ENCODE data around the gene CAMK2N2. TPM values are rescaled to one million over a fixed set of nuclear protein-coding genes. Genes with fewer than 3 reads are reported as not detected.
A peak's percentile ranks its signal among the peaks of the same experiment; 100 is the strongest.

The CAMK2N2 gene
- total RNA-seq, 1 experiment from 2014 or later, result 0.37 TPM

GRCh38 chr3:184230603-184231528 is 30.5 kb downstream of the CAMK2N2 start:
- peak; percentile 86 for DNase-seq (ENCODE audit: low spot score)
- in situ Hi-C loops (cut with HindIII; ENCODE audit: low sequenced_read_pairs), result no loop called here

DNA sequence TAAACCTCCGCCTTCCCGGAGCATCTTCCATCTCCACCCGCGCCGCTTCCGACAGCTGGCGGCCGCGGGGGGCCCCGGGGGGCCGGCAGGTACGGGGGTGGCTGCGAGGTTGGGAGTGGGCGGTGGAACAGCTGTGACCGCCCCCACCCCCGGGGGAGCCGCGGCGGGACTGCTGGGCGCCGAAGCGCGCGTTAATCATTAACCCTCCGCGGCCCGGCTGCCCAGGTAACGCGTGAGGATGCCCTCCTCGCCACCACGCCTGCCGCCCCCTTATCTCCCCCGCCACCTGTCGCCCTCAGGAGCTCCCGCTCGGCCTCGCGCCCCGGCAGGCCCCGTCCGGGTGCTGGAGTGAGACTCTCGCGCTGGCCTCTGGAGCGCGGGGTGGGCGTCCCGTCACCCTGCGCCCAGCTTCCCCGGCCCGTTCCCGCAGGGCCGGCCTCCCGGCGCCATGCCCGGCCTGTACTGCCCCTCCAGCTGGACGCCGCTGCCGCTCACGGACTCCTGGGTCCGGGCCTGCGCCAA is 31.2 kb downstream of the CAMK2N2 start:
- no peak for DNase-seq (ENCODE audit: low spot score)
- in situ Hi-C loops (cut with HindIII; ENCODE audit: low sequenced_read_pairs), result no loop called here

GRCh38 chr3:184229394-184230080 is 31.8 kb downstream of the CAMK2N2 start, which contains the start of gene VWA5B2:
Gene VWA5B2 (plus strand): TSS chr3:184229585. CDS start chr3:184230529, 944 bp downstream.
- in situ Hi-C loops (cut with HindIII; ENCODE audit: low sequenced_read_pairs), result no loop called here
- DNase-seq (ENCODE audit: low spot score), result peak; percentile 79

DNA sequence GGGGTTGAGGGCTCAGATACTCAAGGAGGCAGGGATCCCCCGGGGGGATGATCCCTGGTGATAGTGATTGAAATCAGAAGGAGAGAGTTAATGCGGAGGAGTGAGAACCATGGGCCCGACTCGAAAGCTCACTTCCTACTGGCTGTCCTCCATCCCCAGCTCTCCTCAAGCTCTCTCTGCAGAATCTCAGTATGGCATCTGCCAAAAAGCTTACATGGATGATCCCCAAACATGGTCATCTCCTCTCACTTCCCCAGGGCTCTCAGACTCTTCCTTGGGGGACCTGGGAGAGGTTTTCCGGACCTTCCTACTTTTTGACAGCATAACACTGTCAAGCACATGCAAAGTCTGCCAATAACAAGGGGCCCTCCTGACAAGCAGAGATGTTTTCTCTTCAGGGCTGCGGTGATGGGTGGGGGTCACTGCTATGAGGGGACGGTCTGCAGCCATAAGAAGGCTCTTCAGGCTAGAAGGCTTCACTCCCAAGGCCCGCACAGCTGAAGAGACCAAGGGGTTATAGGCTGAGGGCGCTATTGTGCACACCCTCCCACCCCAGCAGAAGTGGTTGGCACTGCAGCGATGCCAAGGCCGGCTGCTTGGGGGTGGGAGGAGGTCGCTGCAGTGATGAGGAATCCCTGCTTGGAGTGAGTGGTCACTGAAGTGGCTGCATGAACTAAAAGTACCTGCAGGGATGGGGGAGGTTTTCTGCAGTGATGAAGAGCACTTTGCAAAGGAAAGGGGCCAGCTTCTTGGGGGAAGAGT is 32.8 kb downstream of the CAMK2N2 start:
- in situ Hi-C loops (cut with HindIII; ENCODE audit: low sequenced_read_pairs), result no loop called here

DNA sequence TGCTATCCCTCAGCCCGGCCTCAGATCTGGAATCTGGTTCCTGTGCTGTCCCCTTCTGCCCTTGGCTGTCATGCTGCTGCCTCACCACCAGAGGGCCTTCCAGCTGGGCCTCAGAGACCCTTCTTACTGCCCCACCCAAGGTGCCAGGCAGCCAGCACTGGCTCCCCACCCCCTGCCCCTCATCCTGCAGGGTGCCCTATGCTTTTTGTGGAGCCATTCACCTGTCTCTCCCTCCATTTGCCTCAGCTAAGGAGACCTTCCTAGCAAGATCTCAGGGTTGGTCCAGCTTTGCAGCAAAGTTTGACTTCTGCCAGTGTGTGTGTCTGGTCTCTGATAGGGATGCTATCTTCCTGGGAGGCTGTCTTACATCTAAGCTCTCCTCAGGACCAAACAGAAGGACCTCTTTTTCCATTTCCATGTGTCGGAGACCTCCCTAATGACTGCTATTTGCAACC is 33.8 kb downstream of the CAMK2N2 start:
- in situ Hi-C loops (cut with HindIII; ENCODE audit: low sequenced_read_pairs), result no loop called here
- DNase-seq (ENCODE audit: low spot score), result peak; percentile 30

More for the DNA sequence above, 32.8 kb downstream of the CAMK2N2 start:
- peak; percentile 25 for DNase-seq (ENCODE audit: low spot score)

DNA sequence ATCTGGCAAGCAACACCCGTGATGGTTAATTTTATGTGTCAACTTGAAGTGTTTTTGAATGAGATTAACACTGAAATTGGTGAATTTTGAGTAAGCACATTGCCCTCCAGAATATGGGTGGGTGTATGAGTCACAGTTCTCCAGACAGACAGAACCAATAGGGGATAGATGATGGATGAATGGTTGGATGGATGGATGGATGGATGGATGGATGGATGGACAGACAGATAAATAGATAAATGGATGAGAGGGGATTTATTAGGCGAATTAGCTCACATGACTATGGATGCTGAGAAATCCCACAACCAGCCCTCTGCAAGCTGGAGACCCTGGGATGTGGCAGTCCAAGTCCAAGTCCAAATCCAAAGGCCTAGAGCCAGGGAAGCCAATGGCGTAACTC is 37.4 kb downstream of the CAMK2N2 start:
- in situ Hi-C loops (cut with HindIII; ENCODE audit: low sequenced_read_pairs), result no loop called here

GRCh38 chr3:184222521-184222920 is 38.8 kb downstream of the CAMK2N2 start:
- in situ Hi-C loops (cut with HindIII; ENCODE audit: low sequenced_read_pairs), result no loop called here
- DNase-seq (ENCODE audit: low spot score), result no peak

More for the DNA sequence above, 37.4 kb downstream of the CAMK2N2 start:
- DNase-seq (ENCODE audit: low spot score), result no peak

DNA sequence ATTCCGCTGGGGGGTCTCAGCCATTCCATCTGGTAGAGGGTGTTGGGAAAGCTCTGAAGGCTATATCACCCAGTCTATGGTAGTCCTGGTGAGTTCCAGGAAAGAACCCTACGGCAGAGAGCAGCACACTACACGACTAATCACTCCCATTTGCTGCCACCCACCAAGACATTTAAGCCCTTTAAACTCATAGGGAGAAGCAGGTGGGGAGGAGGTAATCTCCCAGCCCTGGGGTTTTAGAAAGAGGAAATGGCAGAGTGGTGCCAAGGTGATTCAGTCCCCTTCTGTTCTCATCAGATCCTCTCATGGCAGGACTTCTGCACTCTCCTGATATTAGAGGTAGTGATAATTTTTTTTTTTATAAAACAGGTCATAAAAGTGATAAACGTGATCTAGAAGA is 42.5 kb downstream of the CAMK2N2 start:
- DNase-seq (ENCODE audit: low spot score), result no peak
- in situ Hi-C loops (cut with HindIII; ENCODE audit: low sequenced_read_pairs), result no loop called here

DNA sequence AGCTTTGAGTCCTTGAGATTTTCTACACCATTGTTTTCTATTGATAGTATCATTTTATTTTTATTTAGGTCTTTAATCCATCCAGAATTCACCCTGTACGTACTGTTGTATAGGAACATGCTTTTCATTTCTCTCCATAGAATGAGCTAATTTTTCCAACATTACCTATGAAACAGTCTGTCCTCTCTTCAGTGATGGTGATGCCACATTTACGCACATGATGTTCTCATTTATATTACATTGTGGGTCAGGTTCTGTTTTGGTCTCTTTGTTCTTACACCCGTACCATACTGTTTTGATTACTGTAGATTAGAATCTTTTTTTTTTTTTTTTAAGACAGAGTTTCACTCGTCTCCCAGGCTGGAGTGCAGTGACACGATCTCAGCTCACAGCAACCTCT is 49.6 kb downstream of the CAMK2N2 start:
- in situ Hi-C loops (cut with HindIII; ENCODE audit: low sequenced_read_pairs), result no loop called here
- DNase-seq (ENCODE audit: low spot score), result no peak

DNA sequence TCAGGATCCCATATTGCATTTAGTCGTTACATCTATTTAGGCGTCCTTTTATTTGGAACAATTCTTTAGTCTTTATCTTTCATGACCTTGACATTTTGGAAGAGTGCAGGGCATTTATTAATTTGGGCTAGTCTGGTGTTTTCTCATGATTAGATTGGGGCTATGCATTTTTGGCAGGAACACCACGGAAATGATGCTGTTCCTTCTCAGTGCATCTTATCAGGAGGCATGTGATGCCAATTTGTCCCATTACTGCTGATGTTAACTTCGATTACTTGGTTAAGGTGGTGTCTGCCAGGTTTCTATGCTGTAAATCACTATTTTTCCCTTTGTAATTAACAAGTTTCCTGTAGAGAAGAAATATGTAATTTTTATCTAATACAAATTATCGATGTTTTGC is 50.1 kb downstream of the CAMK2N2 start:
- in situ Hi-C loops (cut with HindIII; ENCODE audit: low sequenced_read_pairs), result no loop called here
- DNase-seq (ENCODE audit: low spot score), result no peak

Other genes with a start within 250 kb of the CAMK2N2 start
- gene ABCC5, start 243.7 kb downstream of the CAMK2N2 start, total RNA-seq (2014; rRNA removed; shearing (Covaris generic)), result 7.4 and 8.6 TPM in 2 replicates
- gene HTR3D, start 229.8 kb downstream of the CAMK2N2 start, total RNA-seq (2014; rRNA removed; shearing (Covaris generic)), result not detected in 2 replicates
- not detected in 2 replicates for gene HTR3C, start 208.5 kb downstream of the CAMK2N2 start, total RNA-seq (2014; rRNA removed; shearing (Covaris generic))
- not detected in 2 replicates for gene HTR3E, start 164.5 kb downstream of the CAMK2N2 start, total RNA-seq (2014; rRNA removed; shearing (Covaris generic))
- gene EIF2B5, start 126.2 kb downstream of the CAMK2N2 start, total RNA-seq (2014; rRNA removed; shearing (Covaris generic)), result 64.3 and 64.9 TPM in 2 replicates
- gene DVL3, start 106.2 kb downstream of the CAMK2N2 start, total RNA-seq (2014; rRNA removed; shearing (Covaris generic)), result 41.6 and 47.0 TPM in 2 replicates
- gene AP2M1, start 86.7 kb downstream of the CAMK2N2 start, total RNA-seq (2014; rRNA removed; shearing (Covaris generic)), result 330 and 352 TPM in 2 replicates
- 47.0 and 63.5 TPM in 2 replicates for gene ABCF3, start 75.4 kb downstream of the CAMK2N2 start, total RNA-seq (2014; rRNA removed; shearing (Covaris generic))
- gene VWA5B2, start 32.0 kb downstream of the CAMK2N2 start, total RNA-seq (2014; rRNA removed; shearing (Covaris generic)), result 0.20 and 0.43 TPM in 2 replicates
- gene ALG3, start 12.6 kb downstream of the CAMK2N2 start, total RNA-seq (2014; rRNA removed; shearing (Covaris generic)), result 24.8 and 32.4 TPM in 2 replicates
- 18.8 and 23.3 TPM in 2 replicates for gene EEF1AKMT4, start 11.9 kb downstream of the CAMK2N2 start, total RNA-seq (2014; rRNA removed; shearing (Covaris generic))
- gene ECE2, start 14.5 kb upstream of the CAMK2N2 start, total RNA-seq (2014; rRNA removed; shearing (Covaris generic)), result not detected in 2 replicates
- gene PSMD2, start 37.7 kb upstream of the CAMK2N2 start, total RNA-seq (2014; rRNA removed; shearing (Covaris generic)), result 629 and 907 TPM in 2 replicates
- 295 and 341 TPM in 2 replicates for gene EIF4G1, start 53.1 kb upstream of the CAMK2N2 start, total RNA-seq (2014; rRNA removed; shearing (Covaris generic))
- gene FAM131A, start 76.0 kb upstream of the CAMK2N2 start, total RNA-seq (2014; rRNA removed; shearing (Covaris generic)), result 20.7 and 31.2 TPM in 2 replicates
- 6.7 and 10.7 TPM in 2 replicates for gene CLCN2, start 100.1 kb upstream of the CAMK2N2 start, total RNA-seq (2014; rRNA removed; shearing (Covaris generic))
- gene POLR2H, start 100.2 kb upstream of the CAMK2N2 start, total RNA-seq (2014; rRNA removed; shearing (Covaris generic)), result 136 and 144 TPM in 2 replicates
- gene THPO, start 116.7 kb upstream of the CAMK2N2 start, total RNA-seq (2014; rRNA removed; shearing (Covaris generic)), result 0.12 and 0.20 TPM in 2 replicates
- 1.4 and 1.8 TPM in 2 replicates for gene CHRD, start 118.5 kb upstream of the CAMK2N2 start, total RNA-seq (2014; rRNA removed; shearing (Covaris generic))